ENCODE results near the gene TMEM156.

The TMEM156 gene

DNA sequence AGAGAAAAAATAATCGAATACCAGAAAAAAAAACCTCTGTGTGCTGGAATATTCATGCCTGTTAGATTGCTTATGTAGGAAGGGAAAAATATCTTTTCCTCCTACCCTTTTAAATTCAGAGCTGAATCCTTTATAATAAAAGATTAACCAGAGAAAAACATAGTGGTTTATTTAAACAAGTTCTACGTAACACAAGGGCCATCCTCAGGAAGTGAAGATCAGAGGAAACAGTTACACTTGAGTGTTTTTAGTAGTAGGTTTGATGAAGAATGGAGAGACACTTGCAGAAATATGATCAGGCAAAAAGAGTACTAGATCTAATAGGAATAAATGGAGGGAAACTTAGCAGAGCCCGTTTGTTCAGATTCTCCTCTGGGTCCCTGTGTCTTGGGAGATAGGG is 66.3 kb downstream of the TMEM156 start:
- TF ChIP-seq, protein P1, sequence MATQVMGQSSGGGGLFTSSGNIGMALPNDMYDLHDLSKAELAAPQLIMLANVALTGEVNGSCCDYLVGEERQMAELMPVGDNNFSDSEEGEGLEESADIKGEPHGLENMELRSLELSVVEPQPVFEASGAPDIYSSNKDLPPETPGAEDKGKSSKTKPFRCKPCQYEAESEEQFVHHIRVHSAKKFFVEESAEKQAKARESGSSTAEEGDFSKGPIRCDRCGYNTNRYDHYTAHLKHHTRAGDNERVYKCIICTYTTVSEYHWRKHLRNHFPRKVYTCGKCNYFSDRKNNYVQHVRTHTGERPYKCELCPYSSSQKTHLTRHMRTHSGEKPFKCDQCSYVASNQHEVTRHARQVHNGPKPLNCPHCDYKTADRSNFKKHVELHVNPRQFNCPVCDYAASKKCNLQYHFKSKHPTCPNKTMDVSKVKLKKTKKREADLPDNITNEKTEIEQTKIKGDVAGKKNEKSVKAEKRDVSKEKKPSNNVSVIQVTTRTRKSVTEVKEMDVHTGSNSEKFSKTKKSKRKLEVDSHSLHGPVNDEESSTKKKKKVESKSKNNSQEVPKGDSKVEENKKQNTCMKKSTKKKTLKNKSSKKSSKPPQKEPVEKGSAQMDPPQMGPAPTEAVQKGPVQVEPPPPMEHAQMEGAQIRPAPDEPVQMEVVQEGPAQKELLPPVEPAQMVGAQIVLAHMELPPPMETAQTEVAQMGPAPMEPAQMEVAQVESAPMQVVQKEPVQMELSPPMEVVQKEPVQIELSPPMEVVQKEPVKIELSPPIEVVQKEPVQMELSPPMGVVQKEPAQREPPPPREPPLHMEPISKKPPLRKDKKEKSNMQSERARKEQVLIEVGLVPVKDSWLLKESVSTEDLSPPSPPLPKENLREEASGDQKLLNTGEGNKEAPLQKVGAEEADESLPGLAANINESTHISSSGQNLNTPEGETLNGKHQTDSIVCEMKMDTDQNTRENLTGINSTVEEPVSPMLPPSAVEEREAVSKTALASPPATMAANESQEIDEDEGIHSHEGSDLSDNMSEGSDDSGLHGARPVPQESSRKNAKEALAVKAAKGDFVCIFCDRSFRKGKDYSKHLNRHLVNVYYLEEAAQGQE (IDR thresholded peaks at IDR 0.05; ENCODE audit: low read depth), result no peak
- TF ChIP-seq, protein P2, sequence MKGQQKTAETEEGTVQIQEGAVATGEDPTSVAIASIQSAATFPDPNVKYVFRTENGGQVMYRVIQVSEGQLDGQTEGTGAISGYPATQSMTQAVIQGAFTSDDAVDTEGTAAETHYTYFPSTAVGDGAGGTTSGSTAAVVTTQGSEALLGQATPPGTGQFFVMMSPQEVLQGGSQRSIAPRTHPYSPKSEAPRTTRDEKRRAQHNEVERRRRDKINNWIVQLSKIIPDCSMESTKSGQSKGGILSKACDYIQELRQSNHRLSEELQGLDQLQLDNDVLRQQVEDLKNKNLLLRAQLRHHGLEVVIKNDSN (IDR thresholded peaks at IDR 0.05), result no peak
- TF ChIP-seq, protein P3, sequence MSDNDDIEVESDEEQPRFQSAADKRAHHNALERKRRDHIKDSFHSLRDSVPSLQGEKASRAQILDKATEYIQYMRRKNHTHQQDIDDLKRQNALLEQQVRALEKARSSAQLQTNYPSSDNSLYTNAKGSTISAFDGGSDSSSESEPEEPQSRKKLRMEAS (IDR thresholded peaks at IDR 0.05), result no peak
- TF ChIP-seq TCF12 (IDR thresholded peaks at IDR 0.05; ENCODE audit: low read depth) (no peak), FOXM1 (IDR thresholded peaks at IDR 0.05; ENCODE audit: borderline replicate concordance, low read depth) (no peak), CEBPB (IDR thresholded peaks at IDR 0.05) (no peak), CREB1 (IDR thresholded peaks at IDR 0.05; ENCODE audit: low read depth) (no peak), NFIC (IDR thresholded peaks at IDR 0.05) (no peak), ZBTB7A (IDR thresholded peaks at IDR 0.05; ENCODE audit: low read depth) (no peak), YY1 (IDR thresholded peaks at IDR 0.05; ENCODE audit: low read depth) (no peak), TEAD4 (IDR thresholded peaks at IDR 0.05) (no peak), EP300 (IDR thresholded peaks at IDR 0.05; ENCODE audit: borderline replicate concordance) (no peak), TAF1 (IDR thresholded peaks at IDR 0.05; ENCODE audit: low read depth) (no peak), RAD21 (IDR thresholded peaks at IDR 0.05; ENCODE audit: low read depth) (no peak), EGR1 (IDR thresholded peaks at IDR 0.05) (no peak)

DNA sequence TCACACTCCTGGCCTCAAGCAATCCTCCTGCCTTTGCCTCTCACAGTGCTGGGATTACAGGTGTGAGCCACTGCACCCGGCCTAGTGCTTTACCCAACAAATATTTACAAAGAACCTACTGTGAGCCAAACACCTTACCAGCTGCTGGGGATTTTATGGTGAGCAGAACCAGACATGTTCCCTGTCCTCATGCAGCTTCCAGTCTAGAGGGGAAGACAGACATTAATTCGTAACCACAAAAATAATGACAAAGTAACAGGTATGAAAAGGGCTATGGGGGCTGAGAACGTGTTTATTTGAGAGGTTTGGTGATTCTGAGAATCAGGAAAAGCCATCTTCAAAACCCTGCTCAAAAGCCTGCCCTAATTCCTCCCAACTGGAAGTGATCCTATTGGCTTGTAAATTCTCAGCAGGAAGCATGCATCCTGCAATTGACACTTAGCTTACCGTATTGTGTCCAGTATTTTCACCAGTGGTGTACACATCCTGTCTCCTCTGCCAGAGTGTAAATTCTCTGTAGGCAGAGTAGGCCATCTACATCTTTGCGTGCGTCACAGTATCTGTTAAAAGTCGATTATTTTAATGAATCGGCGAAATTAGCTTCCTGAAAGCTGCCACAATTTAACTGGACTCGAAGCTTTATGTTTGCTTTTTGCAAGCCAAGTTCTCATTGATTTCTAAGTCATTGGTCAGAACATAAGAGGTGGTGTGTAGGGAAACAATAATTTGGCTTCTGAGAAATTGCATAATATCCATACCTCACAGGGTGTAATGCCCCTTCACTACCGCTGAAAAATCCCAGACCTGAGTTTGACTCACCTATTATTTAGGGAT is 67.0 kb downstream of the TMEM156 start:
- TF ChIP-seq CREB1 (IDR thresholded peaks at IDR 0.05; ENCODE audit: low read depth), result no peak
- TF ChIP-seq RAD21 (IDR thresholded peaks at IDR 0.05; ENCODE audit: low read depth), result no peak
- TF ChIP-seq ZBTB7A (IDR thresholded peaks at IDR 0.05; ENCODE audit: low read depth), result no peak
- no peak for TF ChIP-seq TEAD4 (IDR thresholded peaks at IDR 0.05)
- no peak for TF ChIP-seq NFIC (IDR thresholded peaks at IDR 0.05)
- TF ChIP-seq, protein P1 (IDR thresholded peaks at IDR 0.05; ENCODE audit: low read depth), result no peak
- TF ChIP-seq CEBPB (IDR thresholded peaks at IDR 0.05), result no peak
- TF ChIP-seq, protein P3 (IDR thresholded peaks at IDR 0.05), result no peak
- TF ChIP-seq, protein P2 (IDR thresholded peaks at IDR 0.05), result no peak

DNA sequence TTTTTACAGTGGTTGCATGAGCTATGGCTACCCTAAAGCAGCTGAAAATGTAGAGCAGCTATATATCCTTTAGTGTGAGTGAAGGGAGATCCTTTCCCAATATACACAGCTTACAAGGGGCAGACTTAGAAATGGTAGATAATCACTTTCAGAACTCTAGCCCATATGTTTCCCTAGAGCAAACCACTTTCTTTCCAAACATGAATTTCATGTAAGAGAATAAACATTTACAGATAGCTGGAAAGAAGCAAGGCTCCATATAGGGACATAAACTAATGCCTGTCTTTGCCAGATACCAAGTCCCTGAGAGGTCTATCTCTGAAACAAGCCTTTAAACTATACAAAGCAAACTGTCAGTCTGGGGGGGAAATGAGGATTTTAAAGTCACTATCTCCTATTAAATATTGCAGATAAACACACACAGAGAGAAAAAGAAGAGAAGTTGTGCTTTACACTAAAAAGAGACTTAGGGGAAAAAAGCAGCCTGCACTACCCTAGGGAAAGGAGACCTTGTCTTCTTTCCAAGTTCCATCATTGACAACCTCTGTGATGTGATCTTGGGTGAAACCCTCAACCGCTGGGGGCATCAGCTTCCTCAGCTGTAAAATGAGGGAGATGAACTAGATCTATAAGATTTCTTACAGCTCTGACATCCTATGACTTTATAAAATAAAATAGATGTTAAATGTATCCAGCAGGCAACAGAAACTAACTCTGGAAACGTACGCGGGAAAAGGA is 73.6 kb downstream of the TMEM156 start:
- TF ChIP-seq TCF12 (IDR thresholded peaks at IDR 0.05; ENCODE audit: low read depth), result no peak
- no peak for TF ChIP-seq EP300 (IDR thresholded peaks at IDR 0.05; ENCODE audit: borderline replicate concordance)
- TF ChIP-seq ZBTB7A (IDR thresholded peaks at IDR 0.05; ENCODE audit: low read depth), result no peak
- no peak for TF ChIP-seq EGR1 (IDR thresholded peaks at IDR 0.05)
- no peak for TF ChIP-seq CEBPB (IDR thresholded peaks at IDR 0.05)
- TF ChIP-seq, protein P2 (IDR thresholded peaks at IDR 0.05), result no peak
- TF ChIP-seq, protein P3 (IDR thresholded peaks at IDR 0.05), result no peak
- TF ChIP-seq TAF1 (IDR thresholded peaks at IDR 0.05; ENCODE audit: low read depth), result no peak
- no peak for TF ChIP-seq CREB1 (IDR thresholded peaks at IDR 0.05; ENCODE audit: low read depth)
- no peak for TF ChIP-seq YY1 (IDR thresholded peaks at IDR 0.05; ENCODE audit: low read depth)

DNA sequence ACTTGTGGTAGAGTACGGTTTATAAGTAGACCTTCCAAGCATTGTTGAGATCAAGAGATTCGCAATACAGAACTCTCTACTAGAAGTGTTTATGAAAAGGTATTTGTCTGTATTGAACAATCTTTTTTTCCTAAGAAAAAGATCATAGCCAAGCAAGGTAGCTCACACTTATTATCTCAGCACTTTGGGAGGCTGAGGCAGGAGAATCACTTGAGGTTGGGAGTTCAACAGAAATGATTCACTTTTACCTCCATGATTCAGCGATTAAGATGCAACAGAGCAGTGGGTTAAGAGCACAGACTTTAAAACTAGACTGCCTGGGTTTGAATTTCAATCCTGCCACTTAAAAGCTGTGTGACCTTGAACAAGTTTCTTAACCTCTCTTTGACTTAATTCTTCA is 74.3 kb downstream of the TMEM156 start:
- TF ChIP-seq, protein P3 (IDR thresholded peaks at IDR 0.05), result no peak
- no peak for TF ChIP-seq CEBPB (IDR thresholded peaks at IDR 0.05)
- TF ChIP-seq TCF12 (IDR thresholded peaks at IDR 0.05; ENCODE audit: low read depth), result no peak
- TF ChIP-seq NFIC (IDR thresholded peaks at IDR 0.05), result no peak
- no peak for TF ChIP-seq EGR1 (IDR thresholded peaks at IDR 0.05)
- TF ChIP-seq, protein P1 (IDR thresholded peaks at IDR 0.05; ENCODE audit: low read depth), result no peak
- TF ChIP-seq, protein P2 (IDR thresholded peaks at IDR 0.05), result no peak
- TF ChIP-seq RAD21 (IDR thresholded peaks at IDR 0.05; ENCODE audit: low read depth), result no peak
- no peak for TF ChIP-seq TEAD4 (IDR thresholded peaks at IDR 0.05)
- TF ChIP-seq YY1 (IDR thresholded peaks at IDR 0.05; ENCODE audit: low read depth), result no peak
- TF ChIP-seq TAF1 (IDR thresholded peaks at IDR 0.05; ENCODE audit: low read depth), result no peak
- no peak for TF ChIP-seq FOXM1 (IDR thresholded peaks at IDR 0.05; ENCODE audit: borderline replicate concordance, low read depth)
- no peak for TF ChIP-seq CREB1 (IDR thresholded peaks at IDR 0.05; ENCODE audit: low read depth)
- no peak for TF ChIP-seq EP300 (IDR thresholded peaks at IDR 0.05; ENCODE audit: borderline replicate concordance)
